ENCODE results near the gene CNKSR3. TPM values are rescaled to one million over a fixed set of nuclear protein-coding genes. Genes with fewer than 3 reads are reported as not detected.

CNKSR3 gene
- polyA plus RNA-seq (2011; rRNA removed) (5.2 and 5.6 TPM in 2 replicates), polyA minus RNA-seq (2011; rRNA and poly(A)+ RNA removed) (5.7 and 8.0 TPM in 2 replicates)

- POLR2A ChIA-PET: interaction anchor here (0.6 to 0.7 kb wide), 4 partner anchors 13 to 806 kb away, joined by 3 to 22 read pairs (median 11); no protein-coding TSS in a partner anchor
- peak; percentile 72 for DNase-seq (ENCODE audit: low read depth)
- H3K27me3 ChIP-seq (ENCODE audit: control insufficient read depth, insufficient read depth, low read length): no peaks in the 10 kb centered on the region
- no peaks in the 10 kb centered on the region for H3K36me3 ChIP-seq (ENCODE audit: control insufficient read depth, insufficient read depth, low read length)
- TF ChIP-seq, protein P1, sequence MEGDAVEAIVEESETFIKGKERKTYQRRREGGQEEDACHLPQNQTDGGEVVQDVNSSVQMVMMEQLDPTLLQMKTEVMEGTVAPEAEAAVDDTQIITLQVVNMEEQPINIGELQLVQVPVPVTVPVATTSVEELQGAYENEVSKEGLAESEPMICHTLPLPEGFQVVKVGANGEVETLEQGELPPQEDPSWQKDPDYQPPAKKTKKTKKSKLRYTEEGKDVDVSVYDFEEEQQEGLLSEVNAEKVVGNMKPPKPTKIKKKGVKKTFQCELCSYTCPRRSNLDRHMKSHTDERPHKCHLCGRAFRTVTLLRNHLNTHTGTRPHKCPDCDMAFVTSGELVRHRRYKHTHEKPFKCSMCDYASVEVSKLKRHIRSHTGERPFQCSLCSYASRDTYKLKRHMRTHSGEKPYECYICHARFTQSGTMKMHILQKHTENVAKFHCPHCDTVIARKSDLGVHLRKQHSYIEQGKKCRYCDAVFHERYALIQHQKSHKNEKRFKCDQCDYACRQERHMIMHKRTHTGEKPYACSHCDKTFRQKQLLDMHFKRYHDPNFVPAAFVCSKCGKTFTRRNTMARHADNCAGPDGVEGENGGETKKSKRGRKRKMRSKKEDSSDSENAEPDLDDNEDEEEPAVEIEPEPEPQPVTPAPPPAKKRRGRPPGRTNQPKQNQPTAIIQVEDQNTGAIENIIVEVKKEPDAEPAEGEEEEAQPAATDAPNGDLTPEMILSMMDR (IDR thresholded peaks at IDR 0.05; ENCODE audit: insufficient read depth, low read depth, low read length): peak; percentile 21; the same call in 1 of the 2 replicates
- CTCF ChIA-PET: interaction anchor here (0.8 to 1.4 kb wide), 7 partner anchors 10 to 101 kb away, joined by 3 to 6 read pairs (median 3); no protein-coding TSS in a partner anchor
- peak within 1 kb of the TSS; percentile 58 for H3K4me3 ChIP-seq (ENCODE audit: low read depth, low read length)
Measured at GRCh38 chr6:154510144-154510905, at the start of gene CNKSR3. Gene CNKSR3, minus strand, starts transcription at chr6:154510685. Its CDS starts 571 bp downstream, at chr6:154510114.

DNA sequence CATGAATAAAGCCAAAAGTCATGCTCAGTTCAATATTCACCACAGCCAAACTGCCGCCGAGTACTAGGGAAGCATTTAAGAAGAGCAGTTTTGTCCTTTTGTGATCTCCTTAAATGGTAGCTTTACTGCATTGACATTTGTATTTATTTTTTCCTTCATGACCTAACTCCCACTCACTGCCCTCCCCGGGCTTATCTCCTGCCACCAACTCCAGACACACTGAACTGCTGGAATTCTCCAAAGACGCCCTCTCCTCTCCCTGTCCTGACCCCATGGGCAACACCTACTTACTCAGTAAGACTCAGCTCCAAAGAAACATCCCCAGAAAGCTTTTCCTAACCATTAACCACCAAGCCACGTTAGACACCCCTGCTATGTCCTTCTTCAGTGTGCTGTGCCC, 48.5 kb upstream of the CNKSR3 start:
- Histone ChIP-seq H3K4me3 (ENCODE audit: low read depth, low read length) (no peak overlapping the region), H3K36me3 (ENCODE audit: control insufficient read depth, insufficient read depth, low read length) (no peaks in the 10 kb centered on the region), H3K27me3 (ENCODE audit: control insufficient read depth, insufficient read depth, low read length) (no peaks in the 10 kb centered on the region; the same call in none of the 2 replicates)
- POLR2A ChIA-PET: no interaction called here
- CTCF ChIA-PET: no interaction called here
- TF ChIP-seq, protein P1 (IDR thresholded peaks at IDR 0.05; ENCODE audit: insufficient read depth, low read depth, low read length): no peak
- no peak for DNase-seq (ENCODE audit: low read depth)

DNA sequence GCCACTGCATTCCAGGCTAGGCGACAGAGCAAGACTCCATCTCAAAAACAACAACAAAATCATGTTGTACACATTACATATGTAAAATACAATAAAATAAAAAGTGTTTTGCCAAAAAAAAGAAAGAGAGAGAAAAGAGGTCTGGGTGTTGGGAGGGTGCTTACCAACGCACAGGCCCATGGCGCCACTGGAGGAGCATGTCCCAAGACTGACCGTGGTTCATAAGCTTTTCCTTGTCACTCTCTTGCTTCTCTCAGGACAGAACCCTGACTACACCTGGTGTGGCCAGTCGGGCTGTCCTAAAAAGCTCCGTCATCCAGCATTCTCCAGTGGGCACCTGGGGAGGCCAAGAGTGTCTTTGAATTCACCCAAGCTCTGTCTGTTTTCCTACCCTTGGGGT, 48.0 kb upstream of the CNKSR3 start:
- ChIA-PET POLR2A (no interaction called here), CTCF (no interaction called here)
- no peaks in the 10 kb centered on the region for H3K36me3 ChIP-seq (ENCODE audit: control insufficient read depth, insufficient read depth, low read length)
- TF ChIP-seq, protein P1 (IDR thresholded peaks at IDR 0.05; ENCODE audit: insufficient read depth, low read depth, low read length): no peak
- H3K4me3 ChIP-seq (ENCODE audit: low read depth, low read length): no peak overlapping the region
- no peaks in the 10 kb centered on the region; the same call in none of the 2 replicates for H3K27me3 ChIP-seq (ENCODE audit: control insufficient read depth, insufficient read depth, low read length)
- no peak for DNase-seq (ENCODE audit: low read depth)

GRCh38 chr6:154555073-154555677, 44.7 kb upstream of the CNKSR3 start:
- ChIA-PET POLR2A (no interaction called here), CTCF (interaction anchor here (1.1 to 1.6 kb wide), 2 partner anchors 19 to 29 kb away, joined by 3 to 4 read pairs; no protein-coding TSS in a partner anchor)
- no peak overlapping the region for H3K4me3 ChIP-seq (ENCODE audit: low read depth, low read length)
- DNase-seq (ENCODE audit: low read depth): no peak
- H3K27me3 ChIP-seq (ENCODE audit: control insufficient read depth, insufficient read depth, low read length): no peaks in the 10 kb centered on the region; the same call in none of the 2 replicates
- H3K36me3 ChIP-seq (ENCODE audit: control insufficient read depth, insufficient read depth, low read length): no peaks in the 10 kb centered on the region
- TF ChIP-seq, protein P1 (IDR thresholded peaks at IDR 0.05; ENCODE audit: insufficient read depth, low read depth, low read length): no peak

DNA sequence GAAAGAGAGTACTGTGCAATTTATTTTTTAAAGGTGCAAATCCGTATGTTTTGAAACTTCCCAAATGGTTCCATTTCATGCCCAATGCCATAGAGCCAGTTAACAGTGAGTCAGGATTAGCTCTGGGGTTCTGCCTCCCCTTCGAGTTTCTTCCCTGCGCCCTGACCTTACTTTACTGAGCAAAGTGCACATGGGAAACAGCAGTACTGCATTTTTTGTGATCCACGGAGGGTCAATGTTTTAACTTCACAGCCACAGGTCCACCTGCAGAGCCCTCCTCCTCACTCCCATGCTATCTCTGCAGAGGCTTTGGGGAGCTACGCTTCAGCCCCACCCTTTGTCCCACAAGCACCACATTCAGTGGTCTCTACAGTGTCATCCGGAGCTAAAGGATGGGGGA, 44.0 kb upstream of the CNKSR3 start:
- ChIA-PET POLR2A (interaction anchor here (0.5 kb wide), 1 partner anchor 11 kb away, joined by 5 read pairs; no protein-coding TSS in a partner anchor), CTCF (interaction anchor here (1.6 kb wide), 1 partner anchor 19 kb away, joined by 4 read pairs; no protein-coding TSS in a partner anchor)
- DNase-seq (ENCODE audit: low read depth): no peak
- no peaks in the 10 kb centered on the region for H3K36me3 ChIP-seq (ENCODE audit: control insufficient read depth, insufficient read depth, low read length)
- H3K27me3 ChIP-seq (ENCODE audit: control insufficient read depth, insufficient read depth, low read length): no peaks in the 10 kb centered on the region; the same call in none of the 2 replicates
- H3K4me3 ChIP-seq (ENCODE audit: low read depth, low read length): no peak overlapping the region
- TF ChIP-seq, protein P1 (IDR thresholded peaks at IDR 0.05; ENCODE audit: insufficient read depth, low read depth, low read length): no peak

Data from BJ (cell line).